ENCODE results near the gene TMEM126B. TPM values are rescaled to one million over a fixed set of nuclear protein-coding genes. Genes with fewer than 3 reads are reported as not detected.

Gene TMEM126B
- total RNA-seq, 1 experiment from 2014 or later = 74.0 TPM

DNA sequence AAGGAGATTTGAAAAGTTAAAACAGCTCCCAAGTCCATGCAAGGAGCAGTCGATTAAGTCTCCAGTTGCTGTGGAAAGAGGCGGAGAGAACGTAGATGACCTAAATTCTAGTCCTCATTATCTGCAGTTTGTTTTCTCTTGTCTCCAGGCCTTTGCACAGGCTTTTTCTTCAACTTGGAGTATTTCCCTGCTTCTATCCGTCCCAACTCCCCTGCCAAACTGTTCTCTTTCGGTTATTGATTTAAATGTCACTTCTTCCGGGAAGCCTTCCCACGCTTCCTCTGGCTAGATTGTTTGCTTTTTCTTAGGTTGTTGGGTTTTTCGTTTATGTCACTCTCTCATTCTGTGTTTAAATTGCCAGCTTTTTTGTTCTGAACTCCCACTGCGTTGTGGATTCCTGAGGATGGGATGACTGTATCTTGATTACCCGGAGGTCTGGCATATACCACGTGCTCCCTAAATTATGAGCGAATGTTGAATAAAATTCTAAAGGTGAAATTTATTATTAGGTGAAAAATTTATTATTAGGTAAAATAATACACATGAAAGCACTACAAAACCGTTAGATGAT lies 463 bp downstream of the TMEM126B start:
- H4K5ac ChIP-seq (ENCODE audit: insufficient read length, low read depth, low read length) = peak overlapping the region; percentile 91
- Mint-ChIP-seq H3K4me1 (peaks cover 25 to 28% of the 10 kb centered on the region in 2 experiments), H3K36me3 (ENCODE audit: insufficient read depth in 1 of 3, low read depth in 3 of 3) (peaks cover 13 to 27% (median 17%) of the 10 kb centered on the region in 3 experiments), H3K27me3 (ENCODE audit: low read depth) (no peaks in the 10 kb centered on the region), H3K4me3 (peak overlapping the region; percentile 91 to 97), H3K27ac (peak overlapping the region; percentile 90 to 98 (median 94)), H3K9me3 (no peaks in the 10 kb centered on the region)
- peaks cover 21% of the 10 kb centered on the region; the same call in 1 of the 2 replicates for H3K79me2 ChIP-seq (ENCODE audit: insufficient read depth, low read length)
- peaks cover 6% of the 10 kb centered on the region for H3K23me2 ChIP-seq (ENCODE audit: insufficient read length, low read depth, low read length, poor library complexity, severe bottlenecking)
- no peaks in the 10 kb centered on the region for H3K27me3 ChIP-seq (ENCODE audit: insufficient read depth, low read length)
- H3K9ac ChIP-seq (ENCODE audit: extremely low read depth, insufficient read length, low read length) = peak overlapping the region; percentile 93
- peak overlapping the region; percentile 15 for H3K27ac ChIP-seq (ENCODE audit: insufficient read length, low read depth, low read length)
- no peak overlapping the region for H3K23ac ChIP-seq (ENCODE audit: insufficient read length, low read depth, low read length)
- peak overlapping the region; percentile 94 for H3K4me2 ChIP-seq (ENCODE audit: insufficient read depth, insufficient read length, low read length)
- H2BK5ac ChIP-seq (ENCODE audit: insufficient read length, low read length) = peak overlapping the region; percentile 30
- no peaks in the 10 kb centered on the region for H4K20me1 ChIP-seq (ENCODE audit: control insufficient read depth, insufficient read depth, insufficient read length)
- peak overlapping the region; percentile 18 for H3K18ac ChIP-seq (ENCODE audit: insufficient read length, low read depth, low read length)
- no peak overlapping the region for H3T11ph ChIP-seq (ENCODE audit: low read length)
- H2BK12ac ChIP-seq (ENCODE audit: insufficient read length, low read depth, low read length) = no peak overlapping the region
- no peak overlapping the region for H2BK120ac ChIP-seq (ENCODE audit: low read depth, low read length, poor library complexity, severe bottlenecking)
- H3K56ac ChIP-seq (ENCODE audit: insufficient read length, low read depth, low read length) = peak overlapping the region; percentile 93
- no peak overlapping the region for H3K14ac ChIP-seq (ENCODE audit: insufficient read depth, low read length)
- DNase-seq = no peak
- H2AFZ ChIP-seq (ENCODE audit: low read length) = peak overlapping the region; percentile 7
- no peak overlapping the region for H4K8ac ChIP-seq (replicated peaks; ENCODE audit: insufficient read length, low read depth, low read length)
- WGBS (ENCODE audit: extremely low coverage, insufficient read length, low lambda C conversion rate) = no CpG with 5 or more reads among the region's 13 CpGs
- no peak overlapping the region for H3K4ac ChIP-seq (ENCODE audit: low read depth, low read length)
- H2BK15ac ChIP-seq (ENCODE audit: low read depth, low read length) = no peak overlapping the region
- no peak overlapping the region for H2BK20ac ChIP-seq (ENCODE audit: low read depth, low read length, poor library complexity, severe bottlenecking)
- H4K91ac ChIP-seq (ENCODE audit: insufficient read length, low read depth, low read length) = no peak overlapping the region
- H3K9me3 ChIP-seq (ENCODE audit: control insufficient read depth, low read depth, low read length) = no peaks in the 10 kb centered on the region
- no peak overlapping the region for H2AK5ac ChIP-seq (ENCODE audit: insufficient read length, low read length)
- TF ChIP-seq, protein P1, sequence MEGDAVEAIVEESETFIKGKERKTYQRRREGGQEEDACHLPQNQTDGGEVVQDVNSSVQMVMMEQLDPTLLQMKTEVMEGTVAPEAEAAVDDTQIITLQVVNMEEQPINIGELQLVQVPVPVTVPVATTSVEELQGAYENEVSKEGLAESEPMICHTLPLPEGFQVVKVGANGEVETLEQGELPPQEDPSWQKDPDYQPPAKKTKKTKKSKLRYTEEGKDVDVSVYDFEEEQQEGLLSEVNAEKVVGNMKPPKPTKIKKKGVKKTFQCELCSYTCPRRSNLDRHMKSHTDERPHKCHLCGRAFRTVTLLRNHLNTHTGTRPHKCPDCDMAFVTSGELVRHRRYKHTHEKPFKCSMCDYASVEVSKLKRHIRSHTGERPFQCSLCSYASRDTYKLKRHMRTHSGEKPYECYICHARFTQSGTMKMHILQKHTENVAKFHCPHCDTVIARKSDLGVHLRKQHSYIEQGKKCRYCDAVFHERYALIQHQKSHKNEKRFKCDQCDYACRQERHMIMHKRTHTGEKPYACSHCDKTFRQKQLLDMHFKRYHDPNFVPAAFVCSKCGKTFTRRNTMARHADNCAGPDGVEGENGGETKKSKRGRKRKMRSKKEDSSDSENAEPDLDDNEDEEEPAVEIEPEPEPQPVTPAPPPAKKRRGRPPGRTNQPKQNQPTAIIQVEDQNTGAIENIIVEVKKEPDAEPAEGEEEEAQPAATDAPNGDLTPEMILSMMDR (conservative IDR thresholded peaks at IDR 0.05) = no peak
- H3K4me1 ChIP-seq (ENCODE audit: insufficient read depth, low read length) = no peaks in the 10 kb centered on the region
- no peaks in the 10 kb centered on the region for H3K79me1 ChIP-seq (ENCODE audit: insufficient read depth, low read depth, low read length, poor library complexity, severe bottlenecking)

Measured in H9 (cell line).